OCI-LY3 (cell line): ENCODE results near the gene CEP78.

Source experiments
- H2AFZ ChIP-seq: fragments of 200-600, 300-600 bp; shearing (Covaris generic); 2 replicates; pipeline ENCODE4 v1.6.0; 2014; ENCODE audit warnings: antibody characterized with exemption, low read depth, low read length
- H3K27ac ChIP-seq: fragments of 200-600, 300-600 bp; sonication (generic); 2 replicates; pipeline ENCODE4 v1.5.1; 2014; ENCODE audit warnings: mild to moderate bottlenecking, low read length, moderate library complexity, mixed read lengths
- H3K27me3 ChIP-seq: fragments of 200-600, 300-600 bp; sonication (generic); 2 replicates; pipeline ENCODE4 v1.6.1; 2014; ENCODE audit warnings: low read depth, low read length, mixed read lengths
- H3K36me3 ChIP-seq: fragments of 200-600, 300-600 bp; sonication (generic); replicated peaks from 2 replicates; pipeline ENCODE3; 2014; ENCODE audit warnings: low read depth, low read length, mixed read lengths
- H3K4me1 ChIP-seq: fragments of 300-600, 200-600 bp; sonication (generic); 2 replicates; pipeline ENCODE4 v1.6.1; 2014; ENCODE audit warnings: low read length, mixed read lengths
- H3K4me2 ChIP-seq: fragments of 200-600, 300-600 bp; sonication (generic); 2 replicates; pipeline ENCODE4 v1.6.1; 2014; ENCODE audit warnings: low read length, mixed read lengths
- H3K4me3 ChIP-seq: fragments of 300-600, 200-600 bp; sonication (generic); 2 replicates; pipeline ENCODE4 v1.5.1; 2014; ENCODE audit warnings: antibody characterized with exemption, mild to moderate bottlenecking, low read length, moderate library complexity
- H3K79me2 ChIP-seq: fragments of 300-600, 200-600 bp; shearing (Covaris generic); 2 replicates; pipeline ENCODE4 v1.6.1; 2014; ENCODE audit warnings: mild to moderate bottlenecking, low read length, mixed read lengths
- H3K9ac ChIP-seq: fragments of 300-600, 200-600 bp; shearing (Covaris generic); 2 replicates; pipeline ENCODE4 v1.6.0; 2014; ENCODE audit warnings: mild to moderate bottlenecking, low read length, moderate library complexity
- H3K9me3 ChIP-seq: fragments of 200-600, 300-600 bp; shearing (Covaris generic); 2 replicates; pipeline ENCODE4 v1.6.1; 2014; ENCODE audit warnings: low read length, mixed read lengths; ENCODE audit not compliant: insufficient read depth
- H4K20me1 ChIP-seq: fragments of 200-600, 300-600 bp; sonication (generic); 2 replicates; pipeline ENCODE4 v1.6.1; 2016; ENCODE audit warnings: low read length, mixed read lengths; ENCODE audit not compliant: insufficient read depth
- CTCF ChIP-seq: fragments of 200-600, 300-600 bp; sonication (generic); IDR thresholded peaks from 2 replicates; pipeline ENCODE4 v1.5.1; 2014; ENCODE audit warnings: antibody characterized with exemption, low read length, low read depth
- EZH2phosphoT487 ChIP-seq: fragments of 200-600 bp; shearing (Covaris generic); IDR thresholded peaks from 2 replicates; pipeline ENCODE4 v1.6.1; 2018; ENCODE audit warnings: antibody characterized with exemption, mixed run types, low read depth

The CEP78 gene

GRCh38 chr9:78316166-78316892 is 80.5 kb downstream of the CEP78 start:
- no peaks in the 10 kb centered on the region for H3K9me3 ChIP-seq
- no peaks in the 10 kb centered on the region for H3K27me3 ChIP-seq
- H3K36me3 ChIP-seq: peaks cover 61% of the 10 kb centered on the region
- H3K4me2 ChIP-seq: no peak overlapping the region
- H3K79me2 ChIP-seq: no peaks in the 10 kb centered on the region
- 0 out of 2 replicates have a peak, but pooled peaks cover 6% of the 10 kb centered on the region for H4K20me1 ChIP-seq
- no peak overlapping the region for H3K4me3 ChIP-seq
- TF ChIP-seq CTCF (no peak), EZH2phosphoT487 (no peak)
- no peak overlapping the region for H3K27ac ChIP-seq
- H3K9ac ChIP-seq: no peak overlapping the region
- H2AFZ ChIP-seq: no peak overlapping the region
- H3K4me1 ChIP-seq: no peaks in the 10 kb centered on the region

- no peaks in the 10 kb centered on the region for H3K9me3 ChIP-seq
- H3K9ac ChIP-seq: no peak overlapping the region
- H4K20me1 ChIP-seq: 0 out of 2 replicates have a peak, but pooled peaks cover 9% of the 10 kb centered on the region
- H3K27me3 ChIP-seq: no peaks in the 10 kb centered on the region
- H2AFZ ChIP-seq: no peak overlapping the region
- TF ChIP-seq CTCF (no peak), EZH2phosphoT487 (no peak)
- H3K79me2 ChIP-seq: no peaks in the 10 kb centered on the region
- no peak overlapping the region for H3K27ac ChIP-seq
- H3K4me1 ChIP-seq: no peaks in the 10 kb centered on the region
- no peak overlapping the region for H3K4me3 ChIP-seq
- peaks cover 76% of the 10 kb centered on the region for H3K36me3 ChIP-seq
- no peak overlapping the region for H3K4me2 ChIP-seq
These were observed 83.5 kb downstream of the CEP78 start for GRCh38 chr9:78319197-78320029.

GRCh38 chr9:78320030-78320693 is 84.3 kb downstream of the CEP78 start:
- Histone ChIP-seq H3K4me3 (no peak overlapping the region), H3K9me3 (no peaks in the 10 kb centered on the region), H3K79me2 (no peaks in the 10 kb centered on the region), H3K27ac (no peak overlapping the region), H2AFZ (no peak overlapping the region), H4K20me1 (0 out of 2 replicates have a peak, but pooled peaks cover 5% of the 10 kb centered on the region), H3K4me1 (no peaks in the 10 kb centered on the region), H3K9ac (no peak overlapping the region), H3K27me3 (no peaks in the 10 kb centered on the region), H3K4me2 (no peak overlapping the region), H3K36me3 (peaks cover 75% of the 10 kb centered on the region)
- no peak for TF ChIP-seq EZH2phosphoT487
- TF ChIP-seq CTCF: no peak
